ENCODE data around the gene POLR1A. TPM values are rescaled to one million over a fixed set of nuclear protein-coding genes. Genes with fewer than 3 reads are reported as not detected.
"Not testable (repeated sequence)": the region's sequence is repeated elsewhere in the genome, so short reads cannot be mapped to it uniquely, and the experiment has no call there.

Gene POLR1A
- total RNA-seq, 1 donor, result 17.4 TPM

DNA sequence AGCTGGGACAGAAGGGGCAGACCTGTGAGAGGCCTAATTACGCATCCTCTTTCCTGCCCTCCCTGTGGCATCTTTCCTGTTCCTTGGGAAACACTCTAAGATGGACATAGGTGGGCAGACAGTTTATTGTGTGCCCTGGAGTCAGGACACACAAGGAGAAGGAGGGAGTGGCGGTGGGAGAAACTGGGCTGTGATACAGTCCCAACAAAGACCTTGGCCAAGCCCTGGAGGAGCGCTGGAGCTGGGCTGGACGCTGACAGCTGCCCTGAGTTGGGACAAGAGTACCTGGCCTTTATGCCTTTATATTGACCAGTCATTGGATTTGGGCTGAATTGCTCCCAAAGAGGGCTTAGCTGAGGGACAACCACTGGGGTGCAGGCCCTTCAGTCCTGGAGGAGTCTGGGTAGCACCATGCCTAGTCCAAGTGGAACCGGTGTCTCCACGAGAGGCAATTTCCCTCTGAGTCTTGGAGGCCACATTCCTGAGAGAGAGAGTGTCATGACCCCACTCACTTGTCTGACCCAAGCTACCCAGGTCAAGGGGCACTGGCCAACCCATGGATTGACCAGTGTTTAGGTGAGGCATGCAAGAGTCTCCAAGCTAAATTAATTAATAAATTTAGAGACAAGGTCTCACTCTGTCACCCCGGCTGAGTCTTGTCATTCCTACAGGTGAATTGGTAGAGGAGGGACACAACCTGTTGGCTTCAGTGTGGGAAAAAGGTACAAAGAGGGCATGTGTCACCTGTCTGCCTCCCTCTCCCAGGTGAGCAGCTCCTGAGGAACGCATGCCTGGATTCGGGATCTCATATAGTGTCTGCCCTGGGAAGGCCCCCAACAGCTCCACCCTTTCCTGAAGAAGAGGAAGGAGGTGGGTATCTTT lies 109.8 kb downstream of the POLR1A start:
- DNase-seq (ENCODE audit: insufficient read length, low spot score, missing footprints), result no peak
- H3K4me3 ChIP-seq (ENCODE audit: insufficient read depth, low read length), result no peak overlapping the region
- no peaks in the 10 kb centered on the region for H3K79me2 ChIP-seq (ENCODE audit: insufficient read depth, low read length)
- peaks cover 45% of the 10 kb centered on the region for H3K4me1 ChIP-seq (ENCODE audit: insufficient read depth, low read length)
- no peak overlapping the region for H2AFZ ChIP-seq (ENCODE audit: low read length)
- no peaks in the 10 kb centered on the region for H3K36me3 ChIP-seq (ENCODE audit: insufficient read depth, low read length)
- H4K20me1 ChIP-seq (ENCODE audit: insufficient read depth, low read length), result no peaks in the 10 kb centered on the region
- TF ChIP-seq, protein P1, sequence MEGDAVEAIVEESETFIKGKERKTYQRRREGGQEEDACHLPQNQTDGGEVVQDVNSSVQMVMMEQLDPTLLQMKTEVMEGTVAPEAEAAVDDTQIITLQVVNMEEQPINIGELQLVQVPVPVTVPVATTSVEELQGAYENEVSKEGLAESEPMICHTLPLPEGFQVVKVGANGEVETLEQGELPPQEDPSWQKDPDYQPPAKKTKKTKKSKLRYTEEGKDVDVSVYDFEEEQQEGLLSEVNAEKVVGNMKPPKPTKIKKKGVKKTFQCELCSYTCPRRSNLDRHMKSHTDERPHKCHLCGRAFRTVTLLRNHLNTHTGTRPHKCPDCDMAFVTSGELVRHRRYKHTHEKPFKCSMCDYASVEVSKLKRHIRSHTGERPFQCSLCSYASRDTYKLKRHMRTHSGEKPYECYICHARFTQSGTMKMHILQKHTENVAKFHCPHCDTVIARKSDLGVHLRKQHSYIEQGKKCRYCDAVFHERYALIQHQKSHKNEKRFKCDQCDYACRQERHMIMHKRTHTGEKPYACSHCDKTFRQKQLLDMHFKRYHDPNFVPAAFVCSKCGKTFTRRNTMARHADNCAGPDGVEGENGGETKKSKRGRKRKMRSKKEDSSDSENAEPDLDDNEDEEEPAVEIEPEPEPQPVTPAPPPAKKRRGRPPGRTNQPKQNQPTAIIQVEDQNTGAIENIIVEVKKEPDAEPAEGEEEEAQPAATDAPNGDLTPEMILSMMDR (IDR thresholded peaks at IDR 0.05; ENCODE audit: extremely low read depth, low read depth, low read length), result no peak
- H3K27me3 ChIP-seq (ENCODE audit: insufficient read depth, low read length), result no peaks in the 10 kb centered on the region
- no peak overlapping the region for H3K27ac ChIP-seq (ENCODE audit: low read depth, low read length)
- no peak overlapping the region for H3K4me2 ChIP-seq (ENCODE audit: insufficient read depth, low read length)
- H3K9me3 ChIP-seq (ENCODE audit: low read depth, low read length), result no peaks in the 10 kb centered on the region

GRCh38 chr2:85994897-85995647 lies 110.6 kb downstream of the POLR1A start:
- H3K4me2 ChIP-seq (ENCODE audit: insufficient read depth, low read length), result no peak overlapping the region

GRCh38 chr2:85994421-85994777 lies 111.3 kb downstream of the POLR1A start:
- H3K79me2 ChIP-seq (ENCODE audit: insufficient read depth, low read length), result no peaks in the 10 kb centered on the region
- peaks cover 37% of the 10 kb centered on the region for H3K4me1 ChIP-seq (ENCODE audit: insufficient read depth, low read length)
- H2AFZ ChIP-seq (ENCODE audit: low read length), result no peak overlapping the region
- no peak for DNase-seq (ENCODE audit: insufficient read length, low spot score, missing footprints)
- no peaks in the 10 kb centered on the region for H3K36me3 ChIP-seq (ENCODE audit: insufficient read depth, low read length)
- H4K20me1 ChIP-seq (ENCODE audit: insufficient read depth, low read length), result no peaks in the 10 kb centered on the region
- peak overlapping the region; percentile 45 for H3K4me2 ChIP-seq (ENCODE audit: insufficient read depth, low read length)
- no peaks in the 10 kb centered on the region for H3K9me3 ChIP-seq (ENCODE audit: low read depth, low read length)
- H3K27ac ChIP-seq (ENCODE audit: low read depth, low read length), result no peak overlapping the region
- TF ChIP-seq, protein P1 (IDR thresholded peaks at IDR 0.05; ENCODE audit: extremely low read depth, low read depth, low read length), result no peak
- no peaks in the 10 kb centered on the region for H3K27me3 ChIP-seq (ENCODE audit: insufficient read depth, low read length)
- no peak overlapping the region for H3K4me3 ChIP-seq (ENCODE audit: insufficient read depth, low read length)

More at GRCh38 chr2:85994897-85995647, 110.6 kb downstream of the POLR1A start:
- peaks cover 40% of the 10 kb centered on the region for H3K4me1 ChIP-seq (ENCODE audit: insufficient read depth, low read length)
- no peaks in the 10 kb centered on the region for H4K20me1 ChIP-seq (ENCODE audit: insufficient read depth, low read length)
- DNase-seq (ENCODE audit: insufficient read length, low spot score, missing footprints), result no peak
- TF ChIP-seq, protein P1 (IDR thresholded peaks at IDR 0.05; ENCODE audit: extremely low read depth, low read depth, low read length), result no peak
- no peak overlapping the region for H2AFZ ChIP-seq (ENCODE audit: low read length)
- no peaks in the 10 kb centered on the region for H3K36me3 ChIP-seq (ENCODE audit: insufficient read depth, low read length)
- H3K27ac ChIP-seq (ENCODE audit: low read depth, low read length), result no peak overlapping the region
- H3K79me2 ChIP-seq (ENCODE audit: insufficient read depth, low read length), result no peaks in the 10 kb centered on the region
- no peak overlapping the region for H3K4me3 ChIP-seq (ENCODE audit: insufficient read depth, low read length)
- H3K9me3 ChIP-seq (ENCODE audit: low read depth, low read length), result no peaks in the 10 kb centered on the region
- no peaks in the 10 kb centered on the region for H3K27me3 ChIP-seq (ENCODE audit: insufficient read depth, low read length)

GRCh38 chr2:85992611-85993010 lies 113.1 kb downstream of the POLR1A start:
- peaks cover 19% of the 10 kb centered on the region for H3K4me1 ChIP-seq (ENCODE audit: insufficient read depth, low read length)
- H3K36me3 ChIP-seq (ENCODE audit: insufficient read depth, low read length), result no peaks in the 10 kb centered on the region
- no peak overlapping the region for H3K4me3 ChIP-seq (ENCODE audit: insufficient read depth, low read length)
- H3K4me2 ChIP-seq (ENCODE audit: insufficient read depth, low read length), result no peak overlapping the region
- no peak overlapping the region for H2AFZ ChIP-seq (ENCODE audit: low read length)
- H3K27ac ChIP-seq (ENCODE audit: low read depth, low read length), result no peak overlapping the region
- TF ChIP-seq, protein P1 (IDR thresholded peaks at IDR 0.05; ENCODE audit: extremely low read depth, low read depth, low read length), result no peak
- H3K79me2 ChIP-seq (ENCODE audit: insufficient read depth, low read length), result no peaks in the 10 kb centered on the region
- no peaks in the 10 kb centered on the region for H3K9me3 ChIP-seq (ENCODE audit: low read depth, low read length)
- no peak for DNase-seq (ENCODE audit: insufficient read length, low spot score, missing footprints)
- no peaks in the 10 kb centered on the region for H3K27me3 ChIP-seq (ENCODE audit: insufficient read depth, low read length)
- H4K20me1 ChIP-seq (ENCODE audit: insufficient read depth, low read length), result no peaks in the 10 kb centered on the region

GRCh38 chr2:85992053-85992452 lies 113.6 kb downstream of the POLR1A start:
- not testable (repeated sequence) for H3K36me3 ChIP-seq (ENCODE audit: insufficient read depth, low read length); H3K79me2 ChIP-seq (ENCODE audit: insufficient read depth, low read length); H3K4me3 ChIP-seq (ENCODE audit: insufficient read depth, low read length); H3K9me3 ChIP-seq (ENCODE audit: low read depth, low read length); H3K4me2 ChIP-seq (ENCODE audit: insufficient read depth, low read length); DNase-seq (ENCODE audit: insufficient read length, low spot score, missing footprints); H3K27ac ChIP-seq (ENCODE audit: low read depth, low read length); H4K20me1 ChIP-seq (ENCODE audit: insufficient read depth, low read length); H2AFZ ChIP-seq (ENCODE audit: low read length); H3K27me3 ChIP-seq (ENCODE audit: insufficient read depth, low read length)
- H3K4me1 ChIP-seq (ENCODE audit: insufficient read depth, low read length), result peaks cover 13% of the 10 kb centered on the region
